GM19035 (cell line): ENCODE measurements around the gene TMEM63B.
A peak's percentile ranks its signal among the peaks of the same experiment; 100 is the strongest.
"Not testable (repeated sequence)": the region's sequence is repeated elsewhere in the genome, so short reads cannot be mapped to it uniquely, and the experiment has no call there.

Source experiments
- ATAC-seq: cut with Tn5 transposase; IDR thresholded peaks from one replicate; pipeline ENCODE4 v1.9.1; 2021; ENCODE audit not compliant: unreplicated experiment

The TMEM63B gene

GRCh38 chr6:44094403-44095242 lies 32.7 kb upstream of the TMEM63B start:
- ATAC-seq: no peak

- not testable (repeated sequence) for ATAC-seq
Measured at GRCh38 chr6:44095243-44095623, 32.1 kb upstream of the TMEM63B start.

- peak; percentile 63 for ATAC-seq
Measured at GRCh38 chr6:44096612-44097011, 30.7 kb upstream of the TMEM63B start.

GRCh38 chr6:44097782-44098317 lies 29.5 kb upstream of the TMEM63B start:
- no peak for ATAC-seq

- ATAC-seq: no peak
Measured at GRCh38 chr6:44099192-44099591, 28.2 kb upstream of the TMEM63B start.

- no peak for ATAC-seq
Measured at GRCh38 chr6:44100088-44100550, 27.2 kb upstream of the TMEM63B start.

GRCh38 chr6:44101832-44102231 lies 25.5 kb upstream of the TMEM63B start:
- no peak for ATAC-seq

- ATAC-seq: no peak
Measured at GRCh38 chr6:44102527-44102926, 24.8 kb upstream of the TMEM63B start.

- no peak for ATAC-seq
Measured at GRCh38 chr6:44104481-44105021, 22.8 kb upstream of the TMEM63B start.

- no peak for ATAC-seq
Measured at GRCh38 chr6:44105146-44105545, 22.2 kb upstream of the TMEM63B start.

- ATAC-seq: no peak
Measured at GRCh38 chr6:44105993-44106740, 21.2 kb upstream of the TMEM63B start.

- no peak for ATAC-seq
Measured at GRCh38 chr6:44107017-44107416, 20.3 kb upstream of the TMEM63B start.

GRCh38 chr6:44108471-44108870 lies 18.9 kb upstream of the TMEM63B start:
- no peak for ATAC-seq

- no peak for ATAC-seq
Measured at GRCh38 chr6:44109212-44109611, 18.1 kb upstream of the TMEM63B start.

- no peak for ATAC-seq
Measured at GRCh38 chr6:44110005-44110676, 17.2 kb upstream of the TMEM63B start.

GRCh38 chr6:44110966-44111365 lies 16.4 kb upstream of the TMEM63B start:
- no peak for ATAC-seq

GRCh38 chr6:44111434-44112417 lies 15.6 kb upstream of the TMEM63B start:
- no peak for ATAC-seq

GRCh38 chr6:44113414-44113813 lies 13.9 kb upstream of the TMEM63B start:
- ATAC-seq: no peak

- no peak for ATAC-seq
Measured at GRCh38 chr6:44115866-44116265, 11.5 kb upstream of the TMEM63B start.
